HepG2 (cell line): ENCODE measurements around the gene PPM1H. TPM values are rescaled to one million over a fixed set of nuclear protein-coding genes. Genes with fewer than 3 reads are reported as not detected.

Source experiments
- DNMT1 ChIP-seq: sonication (generic); formaldehyde crosslinking; IDR thresholded peaks from 2 replicates; pipeline ENCODE4 v1.5.1; 2020; ENCODE audit warnings: mild to moderate bottlenecking, missing genetic modification reagents
- FOXA3 ChIP-seq: IDR thresholded peaks from 2 replicates; pipeline ENCODE4 v1.6.1; 2016; ENCODE audit warnings: missing genetic modification reagents, missing compliant biosample characterization
- HNRNPK ChIP-seq: fragments of 200-400 bp; formaldehyde crosslinking; IDR thresholded peaks from 2 replicates; pipeline ENCODE4 v1.6.1; 2018; ENCODE audit warnings: low read length, low read depth, moderate library complexity, mild to moderate bottlenecking; ENCODE audit not compliant: poor library complexity, severe bottlenecking
- ISL2 ChIP-seq: sonication (generic); formaldehyde crosslinking; IDR thresholded peaks from 2 replicates; pipeline ENCODE4 v1.5.0; 2020; ENCODE audit warnings: missing genetic modification reagents
- MBD4 ChIP-seq: IDR thresholded peaks from 2 replicates; pipeline ENCODE4 v1.6.1; 2012; ENCODE audit warnings: low read length, inconsistent platforms, borderline replicate concordance
- RAD51 ChIP-seq: fragments of 450-650 bp; IDR thresholded peaks from 2 replicates; pipeline ENCODE4 v1.6.1; 2016; ENCODE audit warnings: borderline replicate concordance
- RARA ChIP-seq: IDR thresholded peaks from 2 replicates; pipeline ENCODE4 v1.6.1; 2016; ENCODE audit warnings: missing genetic modification reagents, missing compliant biosample characterization
- RNF219 ChIP-seq: sonication (generic); formaldehyde crosslinking; IDR thresholded peaks from 2 replicates; pipeline ENCODE4 v1.5.0; 2020; ENCODE audit warnings: mild to moderate bottlenecking, missing genetic modification reagents
- SALL1 ChIP-seq: sonication (generic); formaldehyde crosslinking; IDR thresholded peaks from 2 replicates; pipeline ENCODE4 v1.8.0; 2022; ENCODE audit warnings: mild to moderate bottlenecking, missing genetic modification reagents
- SIX1 ChIP-seq: sonication (generic); formaldehyde crosslinking; IDR thresholded peaks from 2 replicates; pipeline ENCODE4 v1.4.0; 2020; ENCODE audit warnings: missing genetic modification reagents, borderline replicate concordance
- XBP1 ChIP-seq: sonication (generic); formaldehyde crosslinking; IDR thresholded peaks from 2 replicates; pipeline ENCODE4 v1.5.0; 2020; ENCODE audit warnings: missing genetic modification reagents
- ZNF615 ChIP-seq: sonication (generic); formaldehyde crosslinking; IDR thresholded peaks from 2 replicates; pipeline ENCODE4 v1.5.0; 2020; ENCODE audit warnings: mild to moderate bottlenecking, missing genetic modification reagents, borderline replicate concordance
- ZNF644 ChIP-seq: IDR thresholded peaks from 2 replicates; pipeline ENCODE4 v1.6.1; 2016; ENCODE audit warnings: low read depth
- polyA plus RNA-seq, 8 experiments: library from polyadenylated mRNA; depleted of rRNA in 3 of 8; stranded (reverse) in 7 of 8; unstranded in 1 of 8; fragments of >200 nt; fragmentation: Illumina TruSeq in 4 of 8; extraction: Trizol in 4 of 8; gene quantifications; 2 replicates each; pipeline versions ENCODE4 v1.2.1 to v1.2.3, GENCODE V29; 2011 to 2016; ENCODE audit warnings: low read depth in 4 of 8, missing spikeins in 1 of 8, mixed read lengths in 1 of 8; ENCODE audit not compliant: insufficient read depth in 1 of 8
- total RNA-seq, 5 experiments: library from RNA; depleted of rRNA; stranded (reverse); fragments of >200 nt; fragmentation: Illumina TruSeq; extraction: Trizol; gene quantifications; 2 replicates each; pipeline ENCODE4 v1.2.3, GENCODE V29; 2016; ENCODE audit warnings: low read depth in 1 of 5
- TF ChIP-seq, protein P1 (sequence below): sonication (generic); formaldehyde crosslinking; IDR thresholded peaks from 2 replicates; pipeline ENCODE4 v1.4.0; 2020; ENCODE audit warnings: missing genetic modification reagents
- TF ChIP-seq, protein P2 (sequence below): sonication (generic); formaldehyde crosslinking; IDR thresholded peaks from 2 replicates; pipeline ENCODE4 v1.5.0; 2020; ENCODE audit warnings: missing genetic modification reagents, mild to moderate bottlenecking, borderline replicate concordance
- TF ChIP-seq, protein P3 (sequence below): sonication (generic); formaldehyde crosslinking; IDR thresholded peaks from 2 replicates; pipeline ENCODE4; 2020; ENCODE audit warnings: missing genetic modification reagents, mild to moderate bottlenecking, borderline replicate concordance
- TF ChIP-seq, protein P4 (sequence below): IDR thresholded peaks from 2 replicates; pipeline ENCODE4 v1.6.1; 2018; ENCODE audit warnings: missing genetic modification reagents
- TF ChIP-seq, protein P5 (sequence below): sonication (generic); formaldehyde crosslinking; IDR thresholded peaks from 2 replicates; pipeline ENCODE4 v1.4.0; 2020; ENCODE audit warnings: mild to moderate bottlenecking, missing genetic modification reagents

Gene PPM1H
- total and polyA plus RNA-seq, 2 of the 13 experiments (the other 11 are each of a cell fraction or from before 2014, with no cell fraction given), result 29.1 to 38.1 TPM

- TF ChIP-seq, protein P1, sequence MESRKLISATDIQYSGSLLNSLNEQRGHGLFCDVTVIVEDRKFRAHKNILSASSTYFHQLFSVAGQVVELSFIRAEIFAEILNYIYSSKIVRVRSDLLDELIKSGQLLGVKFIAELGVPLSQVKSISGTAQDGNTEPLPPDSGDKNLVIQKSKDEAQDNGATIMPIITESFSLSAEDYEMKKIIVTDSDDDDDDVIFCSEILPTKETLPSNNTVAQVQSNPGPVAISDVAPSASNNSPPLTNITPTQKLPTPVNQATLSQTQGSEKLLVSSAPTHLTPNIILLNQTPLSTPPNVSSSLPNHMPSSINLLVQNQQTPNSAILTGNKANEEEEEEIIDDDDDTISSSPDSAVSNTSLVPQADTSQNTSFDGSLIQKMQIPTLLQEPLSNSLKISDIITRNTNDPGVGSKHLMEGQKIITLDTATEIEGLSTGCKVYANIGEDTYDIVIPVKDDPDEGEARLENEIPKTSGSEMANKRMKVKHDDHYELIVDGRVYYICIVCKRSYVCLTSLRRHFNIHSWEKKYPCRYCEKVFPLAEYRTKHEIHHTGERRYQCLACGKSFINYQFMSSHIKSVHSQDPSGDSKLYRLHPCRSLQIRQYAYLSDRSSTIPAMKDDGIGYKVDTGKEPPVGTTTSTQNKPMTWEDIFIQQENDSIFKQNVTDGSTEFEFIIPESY (CRISPR knock-in tag), result no peak
- TF ChIP-seq SALL1 (CRISPR knock-in tag), result peak; percentile 61; the same call in 1 of the 2 replicates
- TF ChIP-seq, protein P2, sequence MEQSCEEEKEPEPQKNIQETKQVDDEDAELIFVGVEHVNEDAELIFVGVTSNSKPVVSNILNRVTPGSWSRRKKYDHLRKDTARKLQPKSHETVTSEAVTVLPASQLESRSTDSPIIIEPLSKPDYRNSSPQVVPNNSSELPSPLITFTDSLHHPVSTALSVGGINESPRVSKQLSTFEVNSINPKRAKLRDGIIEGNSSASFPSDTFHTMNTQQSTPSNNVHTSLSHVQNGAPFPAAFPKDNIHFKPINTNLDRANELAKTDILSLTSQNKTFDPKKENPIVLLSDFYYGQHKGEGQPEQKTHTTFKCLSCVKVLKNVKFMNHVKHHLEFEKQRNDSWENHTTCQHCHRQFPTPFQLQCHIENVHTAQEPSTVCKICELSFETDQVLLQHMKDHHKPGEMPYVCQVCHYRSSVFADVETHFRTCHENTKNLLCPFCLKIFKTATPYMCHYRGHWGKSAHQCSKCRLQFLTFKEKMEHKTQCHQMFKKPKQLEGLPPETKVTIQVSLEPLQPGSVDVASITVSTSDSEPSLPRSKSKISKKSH (CRISPR knock-in tag), result no peak
- TF ChIP-seq, protein P3, sequence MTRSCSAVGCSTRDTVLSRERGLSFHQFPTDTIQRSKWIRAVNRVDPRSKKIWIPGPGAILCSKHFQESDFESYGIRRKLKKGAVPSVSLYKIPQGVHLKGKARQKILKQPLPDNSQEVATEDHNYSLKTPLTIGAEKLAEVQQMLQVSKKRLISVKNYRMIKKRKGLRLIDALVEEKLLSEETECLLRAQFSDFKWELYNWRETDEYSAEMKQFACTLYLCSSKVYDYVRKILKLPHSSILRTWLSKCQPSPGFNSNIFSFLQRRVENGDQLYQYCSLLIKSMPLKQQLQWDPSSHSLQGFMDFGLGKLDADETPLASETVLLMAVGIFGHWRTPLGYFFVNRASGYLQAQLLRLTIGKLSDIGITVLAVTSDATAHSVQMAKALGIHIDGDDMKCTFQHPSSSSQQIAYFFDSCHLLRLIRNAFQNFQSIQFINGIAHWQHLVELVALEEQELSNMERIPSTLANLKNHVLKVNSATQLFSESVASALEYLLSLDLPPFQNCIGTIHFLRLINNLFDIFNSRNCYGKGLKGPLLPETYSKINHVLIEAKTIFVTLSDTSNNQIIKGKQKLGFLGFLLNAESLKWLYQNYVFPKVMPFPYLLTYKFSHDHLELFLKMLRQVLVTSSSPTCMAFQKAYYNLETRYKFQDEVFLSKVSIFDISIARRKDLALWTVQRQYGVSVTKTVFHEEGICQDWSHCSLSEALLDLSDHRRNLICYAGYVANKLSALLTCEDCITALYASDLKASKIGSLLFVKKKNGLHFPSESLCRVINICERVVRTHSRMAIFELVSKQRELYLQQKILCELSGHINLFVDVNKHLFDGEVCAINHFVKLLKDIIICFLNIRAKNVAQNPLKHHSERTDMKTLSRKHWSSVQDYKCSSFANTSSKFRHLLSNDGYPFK (CRISPR knock-in tag), result no peak
- TF ChIP-seq SIX1 (CRISPR knock-in tag), result 0 out of 2 replicates have a peak, but pooled peaks have one; percentile 45
- TF ChIP-seq, protein P4, sequence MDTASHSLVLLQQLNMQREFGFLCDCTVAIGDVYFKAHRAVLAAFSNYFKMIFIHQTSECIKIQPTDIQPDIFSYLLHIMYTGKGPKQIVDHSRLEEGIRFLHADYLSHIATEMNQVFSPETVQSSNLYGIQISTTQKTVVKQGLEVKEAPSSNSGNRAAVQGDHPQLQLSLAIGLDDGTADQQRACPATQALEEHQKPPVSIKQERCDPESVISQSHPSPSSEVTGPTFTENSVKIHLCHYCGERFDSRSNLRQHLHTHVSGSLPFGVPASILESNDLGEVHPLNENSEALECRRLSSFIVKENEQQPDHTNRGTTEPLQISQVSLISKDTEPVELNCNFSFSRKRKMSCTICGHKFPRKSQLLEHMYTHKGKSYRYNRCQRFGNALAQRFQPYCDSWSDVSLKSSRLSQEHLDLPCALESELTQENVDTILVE, result no peak
- TF ChIP-seq HNRNPK, result no peak
- TF ChIP-seq RARA (CRISPR knock-in tag), result peak; percentile 85
- no peak for TF ChIP-seq DNMT1
- TF ChIP-seq, protein P5, sequence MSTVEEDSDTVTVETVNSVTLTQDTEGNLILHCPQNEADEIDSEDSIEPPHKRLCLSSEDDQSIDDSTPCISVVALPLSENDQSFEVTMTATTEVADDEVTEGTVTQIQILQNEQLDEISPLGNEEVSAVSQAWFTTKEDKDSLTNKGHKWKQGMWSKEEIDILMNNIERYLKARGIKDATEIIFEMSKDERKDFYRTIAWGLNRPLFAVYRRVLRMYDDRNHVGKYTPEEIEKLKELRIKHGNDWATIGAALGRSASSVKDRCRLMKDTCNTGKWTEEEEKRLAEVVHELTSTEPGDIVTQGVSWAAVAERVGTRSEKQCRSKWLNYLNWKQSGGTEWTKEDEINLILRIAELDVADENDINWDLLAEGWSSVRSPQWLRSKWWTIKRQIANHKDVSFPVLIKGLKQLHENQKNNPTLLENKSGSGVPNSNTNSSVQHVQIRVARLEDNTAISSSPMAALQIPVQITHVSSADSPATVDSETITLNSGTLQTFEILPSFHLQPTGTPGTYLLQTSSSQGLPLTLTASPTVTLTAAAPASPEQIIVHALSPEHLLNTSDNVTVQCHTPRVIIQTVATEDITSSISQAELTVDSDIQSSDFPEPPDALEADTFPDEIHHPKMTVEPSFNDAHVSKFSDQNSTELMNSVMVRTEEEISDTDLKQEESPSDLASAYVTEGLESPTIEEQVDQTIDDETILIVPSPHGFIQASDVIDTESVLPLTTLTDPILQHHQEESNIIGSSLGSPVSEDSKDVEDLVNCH (CRISPR knock-in tag), result no peak
- TF ChIP-seq FOXA3 (CRISPR knock-in tag), result peak; percentile 95
- no peak for TF ChIP-seq XBP1 (CRISPR knock-in tag)
- peak; percentile 87 for TF ChIP-seq ISL2 (CRISPR knock-in tag)
- no peak for TF ChIP-seq ZNF644 (CRISPR knock-in tag)
- TF ChIP-seq RAD51, result no peak
- no peak for TF ChIP-seq ZNF615
- TF ChIP-seq RNF219 (CRISPR knock-in tag), result no peak
- 0 out of 2 replicates have a peak, but pooled peaks have one; percentile 65 for TF ChIP-seq MBD4
Measured at GRCh38 chr12:62760779-62761178, 174.2 kb downstream of the PPM1H start (continued).
